Prostate gland (tissue), 2 donors: ENCODE data around the gene JUN. TPM values are rescaled to one million over a fixed set of nuclear protein-coding genes. Genes with fewer than 3 reads are reported as not detected.

Experiments used
- DNase-seq: peaks from one replicate; pipeline ENCODE4 v3.0.0-alpha.2; 2019; ENCODE audit warnings: low spot score
- H3K27ac ChIP-seq, 2 donors: fragments of 200-600 bp; sonication (generic); 2 replicates each; pipeline ENCODE4 v1.5.1; 2017 to 2019
- H3K27me3 ChIP-seq: fragments of 200-600 bp; sonication (generic); replicated peaks from 2 replicates; pipeline ENCODE4 v1.5.1; 2019; ENCODE audit not compliant: insufficient read depth
- H3K36me3 ChIP-seq, 2 donors: fragments of 200-600 bp; sonication (generic); 1 replicate in 1 of 2; 2 replicates in 1 of 2; pipeline versions ENCODE4 v1.5.1 to v1.8.1; 2017 to 2019
- H3K4me1 ChIP-seq: fragments of 200-600 bp; sonication (generic); replicated peaks from 2 replicates; pipeline ENCODE4 v1.5.1; 2019
- H3K4me3 ChIP-seq, 2 donors: fragments of 200-600 bp; sonication (generic); 2 replicates each; pipeline ENCODE4 v1.5.1; 2017 to 2019
- H3K9me3 ChIP-seq: fragments of 200-600 bp; sonication (generic); 2 replicates; pipeline ENCODE4 v1.5.1; 2017
- POLR2A ChIP-seq: fragments of 450-650 bp; IDR thresholded peaks from one replicate; pipeline ENCODE4 v1.6.1; 2016; ENCODE audit warnings: antibody characterized with exemption, mild to moderate bottlenecking
- POLR2AphosphoS5 ChIP-seq: sonication (generic); formaldehyde crosslinking; IDR thresholded peaks from one replicate; pipeline ENCODE4 v1.6.1; 2017; ENCODE audit warnings: antibody characterized with exemption
- WGBS: methylation state at CpG from one replicate; pipeline ENCODE4 v1.1.5; 2018; 5-methylcytosine and 5-hydroxymethylcytosine counted together
- intact Hi-C: fragments of 100-400 bp; cut with DNase I; formaldehyde crosslinking; loops from one replicate; pipeline ENCODE4 v1.14.2; 2022
- total RNA-seq, 2 donors: library from RNA; depleted of rRNA; stranded (reverse); fragments of >200 nt; gene quantifications; one replicate each; pipeline ENCODE4 v1.1.0, GENCODE V29; 2016
- TF ChIP-seq, protein P1 (sequence below), 4 experiments: fragments of 200-600 bp in 2 of 4; fragments of 450-650 bp in 2 of 4; sonication (generic) in 2 of 4; IDR thresholded peaks; 1 replicate in 3 of 4; 2 replicates in 1 of 4; pipeline ENCODE4 v1.5.1; 2016 to 2019; ENCODE audit warnings: antibody characterized with exemption in 4 of 4, mild to moderate bottlenecking in 2 of 4, moderate library complexity in 2 of 4

The JUN gene
- total RNA-seq, 2 donors from 2014 or later, result 154 to 303 TPM

DNA sequence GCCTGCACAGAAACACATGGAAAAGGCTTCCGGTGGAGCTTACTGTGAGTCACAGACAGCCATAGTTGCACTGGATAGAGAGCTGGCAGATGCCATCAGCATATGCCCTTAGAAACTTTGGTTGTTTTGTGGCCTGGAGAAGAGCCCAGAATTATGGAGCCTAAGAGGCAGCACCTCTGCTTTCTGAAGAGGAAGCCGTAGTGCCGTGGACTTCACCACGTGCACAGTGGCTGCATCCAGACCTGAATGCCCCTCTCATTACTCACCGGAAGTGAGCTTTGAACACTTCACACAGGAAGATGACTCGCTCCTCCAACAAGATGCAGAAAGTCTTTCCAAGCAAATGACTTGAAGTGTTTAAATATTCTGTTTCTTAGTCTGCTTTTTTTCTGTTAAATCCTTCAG, 28.4 kb downstream of the JUN start:
- Histone ChIP-seq H3K4me1 (peaks cover 8% of the 10 kb centered on the region), H3K4me3 (no peak overlapping the region), H3K36me3 (no peaks in the 10 kb centered on the region), H3K9me3 (no peaks in the 10 kb centered on the region), H3K27ac (no peak overlapping the region), H3K27me3 (no peaks in the 10 kb centered on the region)
- peak; percentile 52 for DNase-seq
- TF ChIP-seq POLR2AphosphoS5, result peak; percentile 85
- TF ChIP-seq, protein P1, sequence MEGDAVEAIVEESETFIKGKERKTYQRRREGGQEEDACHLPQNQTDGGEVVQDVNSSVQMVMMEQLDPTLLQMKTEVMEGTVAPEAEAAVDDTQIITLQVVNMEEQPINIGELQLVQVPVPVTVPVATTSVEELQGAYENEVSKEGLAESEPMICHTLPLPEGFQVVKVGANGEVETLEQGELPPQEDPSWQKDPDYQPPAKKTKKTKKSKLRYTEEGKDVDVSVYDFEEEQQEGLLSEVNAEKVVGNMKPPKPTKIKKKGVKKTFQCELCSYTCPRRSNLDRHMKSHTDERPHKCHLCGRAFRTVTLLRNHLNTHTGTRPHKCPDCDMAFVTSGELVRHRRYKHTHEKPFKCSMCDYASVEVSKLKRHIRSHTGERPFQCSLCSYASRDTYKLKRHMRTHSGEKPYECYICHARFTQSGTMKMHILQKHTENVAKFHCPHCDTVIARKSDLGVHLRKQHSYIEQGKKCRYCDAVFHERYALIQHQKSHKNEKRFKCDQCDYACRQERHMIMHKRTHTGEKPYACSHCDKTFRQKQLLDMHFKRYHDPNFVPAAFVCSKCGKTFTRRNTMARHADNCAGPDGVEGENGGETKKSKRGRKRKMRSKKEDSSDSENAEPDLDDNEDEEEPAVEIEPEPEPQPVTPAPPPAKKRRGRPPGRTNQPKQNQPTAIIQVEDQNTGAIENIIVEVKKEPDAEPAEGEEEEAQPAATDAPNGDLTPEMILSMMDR (IDR thresholded peaks at IDR 0.05), result no peak
- TF ChIP-seq POLR2A, result no peak
- intact Hi-C loops, result no loop called here
- WGBS, result 17% methylated on average over 6 of the region's 6 CpGs

DNA sequence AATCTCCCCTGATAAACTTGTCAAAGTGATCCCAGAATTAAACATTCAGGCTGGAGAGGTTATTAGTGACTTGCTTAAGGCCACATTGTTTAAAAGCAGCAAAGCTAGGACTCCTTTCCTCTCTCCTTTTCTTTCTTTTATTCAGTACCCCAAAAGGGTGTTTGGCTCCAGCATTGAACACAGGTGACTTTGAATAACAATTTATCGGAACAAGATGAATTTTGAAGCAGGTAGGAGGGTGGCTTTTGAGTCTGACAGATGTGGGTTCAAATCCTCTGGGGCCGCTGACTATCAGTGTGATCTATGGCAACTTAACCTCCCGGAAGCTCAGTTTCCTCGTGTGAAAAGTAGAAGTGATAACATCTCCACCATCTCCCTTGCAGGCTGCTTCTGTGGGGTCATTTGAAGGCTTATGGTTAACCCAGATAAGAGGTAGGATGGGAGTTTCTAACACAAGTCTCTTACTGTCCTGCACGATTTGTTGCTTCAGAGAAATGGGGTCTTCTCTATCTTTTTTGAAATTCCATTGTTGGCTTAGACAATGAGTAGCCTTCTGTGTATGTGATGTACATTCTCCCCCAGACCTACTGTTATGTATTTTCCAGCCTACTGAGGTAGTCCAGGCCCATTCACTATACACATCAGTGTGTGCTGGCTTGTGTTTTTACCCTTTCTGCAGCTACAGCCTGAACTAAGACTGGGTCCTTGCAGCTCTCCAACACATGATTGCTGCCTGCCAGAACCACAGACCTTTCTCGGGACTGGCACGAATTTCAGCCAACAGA, 29.0 kb downstream of the JUN start:
- WGBS, result 62% methylated on average over 7 of the region's 7 CpGs
- no peaks in the 10 kb centered on the region for H3K9me3 ChIP-seq
- no peak for DNase-seq
- H3K27ac ChIP-seq, result no peak overlapping the region
- no peak overlapping the region for H3K4me3 ChIP-seq
- intact Hi-C loops, result no loop called here
- H3K4me1 ChIP-seq, result peaks cover 8% of the 10 kb centered on the region
- no peaks in the 10 kb centered on the region for H3K27me3 ChIP-seq
- H3K36me3 ChIP-seq, result no peaks in the 10 kb centered on the region
- TF ChIP-seq POLR2AphosphoS5 (no peak), POLR2A (no peak)
- TF ChIP-seq, protein P1 (IDR thresholded peaks at IDR 0.05), result no peak

DNA sequence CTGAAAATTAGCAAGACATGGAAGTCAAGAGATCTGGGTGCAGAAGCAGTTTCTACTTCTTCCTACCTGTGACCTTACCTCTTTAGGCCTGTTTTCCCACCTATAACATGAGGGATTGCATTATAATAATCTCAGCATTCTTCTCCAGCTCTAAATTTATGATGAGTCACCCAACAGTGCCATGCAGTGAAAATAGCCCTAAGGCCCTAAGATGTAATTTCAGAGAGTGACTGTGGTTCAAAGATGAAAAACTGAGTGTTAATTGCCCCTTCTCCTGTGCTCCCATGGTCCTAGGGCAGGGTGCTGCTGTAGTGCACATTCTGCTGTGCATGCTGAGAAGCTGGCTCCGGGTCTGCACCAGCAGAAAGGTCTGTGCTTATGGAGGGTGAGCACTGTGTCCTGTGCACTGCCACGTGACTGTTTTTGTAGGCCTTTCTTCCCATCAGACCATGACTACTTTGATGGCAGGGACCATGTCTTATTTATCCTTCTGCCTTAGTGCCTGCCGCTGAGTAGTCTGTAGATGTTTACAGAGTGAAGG, 29.7 kb downstream of the JUN start:
- Histone ChIP-seq H3K9me3 (no peaks in the 10 kb centered on the region), H3K27ac (no peak overlapping the region), H3K27me3 (no peaks in the 10 kb centered on the region), H3K36me3 (no peaks in the 10 kb centered on the region), H3K4me3 (no peak overlapping the region), H3K4me1 (peaks cover 8% of the 10 kb centered on the region)
- intact Hi-C loops, result no loop called here
- no peak for DNase-seq
- TF ChIP-seq POLR2AphosphoS5 (no peak), POLR2A (no peak)
- TF ChIP-seq, protein P1 (IDR thresholded peaks at IDR 0.05), result no peak
- WGBS, result 94% methylated on average over 3 of the region's 3 CpGs

DNA sequence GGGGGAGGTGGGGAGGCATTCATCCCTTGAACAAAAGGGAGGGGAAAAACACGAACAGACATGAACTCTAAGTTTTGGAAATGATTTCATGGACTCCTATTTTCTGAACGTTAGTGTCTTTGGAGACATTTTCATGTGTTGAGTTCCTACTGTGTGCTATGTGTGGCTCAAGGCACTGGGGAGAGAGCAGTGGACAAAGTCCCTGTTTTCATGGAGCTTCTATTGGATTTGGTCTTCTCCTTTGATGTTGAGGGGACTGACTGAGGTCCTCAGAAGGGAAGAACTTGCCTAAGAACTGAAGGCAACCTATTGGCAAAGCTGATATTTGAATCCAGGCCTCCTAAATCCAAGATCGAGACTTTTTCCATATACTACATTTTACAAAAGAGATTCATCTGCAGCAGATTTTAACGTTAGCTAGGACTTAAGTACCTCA, 30.4 kb downstream of the JUN start:
- no peak for DNase-seq
- H3K4me3 ChIP-seq, result no peak overlapping the region
- TF ChIP-seq POLR2A (no peak), POLR2AphosphoS5 (no peak)
- TF ChIP-seq, protein P1 (IDR thresholded peaks at IDR 0.05), result no peak
- no peaks in the 10 kb centered on the region for H3K36me3 ChIP-seq
- WGBS, result 56% methylated on average over 4 of the region's 4 CpGs
- no peaks in the 10 kb centered on the region for H3K9me3 ChIP-seq
- no peaks in the 10 kb centered on the region for H3K27me3 ChIP-seq
- H3K4me1 ChIP-seq, result peaks cover 8% of the 10 kb centered on the region
- intact Hi-C loops, result no loop called here
- peak overlapping the region; percentile 19 to 60 for H3K27ac ChIP-seq

DNA sequence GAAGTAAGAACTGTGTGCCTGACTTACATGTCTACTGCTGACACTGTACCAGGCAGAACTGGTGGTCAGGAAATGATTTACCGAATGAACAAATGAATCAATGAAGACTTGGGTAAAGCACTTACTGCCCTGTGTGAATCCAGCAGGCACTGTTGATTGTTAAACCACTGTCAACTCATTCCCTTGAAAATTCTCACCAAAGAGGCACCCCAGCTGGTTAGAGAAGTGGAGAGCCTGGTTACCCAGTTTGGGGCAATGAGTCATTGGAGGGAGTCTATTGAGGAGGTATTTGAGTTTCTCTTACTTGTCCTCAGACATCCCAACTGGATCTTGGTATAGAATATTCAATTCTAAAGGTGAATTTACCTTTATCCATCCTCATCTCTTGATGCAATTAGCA, 34.2 kb downstream of the JUN start:
- H3K9me3 ChIP-seq, result no peaks in the 10 kb centered on the region
- H3K4me1 ChIP-seq, result peaks cover 8% of the 10 kb centered on the region
- DNase-seq, result no peak
- H3K27me3 ChIP-seq, result no peaks in the 10 kb centered on the region
- H3K36me3 ChIP-seq, result no peaks in the 10 kb centered on the region
- intact Hi-C loops, result no loop called here
- no peak overlapping the region for H3K4me3 ChIP-seq
- no peak overlapping the region for H3K27ac ChIP-seq
- WGBS, result 88% methylated on average over 1 of the region's 1 CpG
- TF ChIP-seq, protein P1 (IDR thresholded peaks at IDR 0.05), result no peak
- no peak for TF ChIP-seq POLR2AphosphoS5
- no peak for TF ChIP-seq POLR2A
